Loucy (cell line): Measurements from ENCODE around the gene XRCC4.

Experiments
- H2AFZ ChIP-seq: fragments of 200-600 bp; sonication (generic); 2 replicates; pipeline ENCODE4 v1.6.0; 2016; ENCODE audit warnings: antibody characterized with exemption, mild to moderate bottlenecking, low read length, moderate library complexity
- H3F3A ChIP-seq: fragments of 200-600 bp; 2 replicates; pipeline ENCODE4 v1.6.0; 2016; ENCODE audit warnings: antibody characterized with exemption, low read depth, mild to moderate bottlenecking
- H3K27me3 ChIP-seq: fragments of 200-600 bp; sonication (generic); 2 replicates; pipeline ENCODE4 v1.6.1; 2014; ENCODE audit warnings: low read length, mild to moderate bottlenecking; ENCODE audit not compliant: insufficient read depth, poor library complexity, severe bottlenecking
- H3K36me3 ChIP-seq: fragments of 200-600 bp; sonication (generic); 2 replicates; pipeline ENCODE4 v1.6.1; 2016; ENCODE audit warnings: low read length; ENCODE audit not compliant: insufficient read depth
- H3K4me1 ChIP-seq: fragments of 200-600 bp; sonication (generic); 2 replicates; pipeline ENCODE4 v1.5.1; 2014; ENCODE audit warnings: low read length, mild to moderate bottlenecking; ENCODE audit not compliant: insufficient read depth, poor library complexity, severe bottlenecking
- H3K4me2 ChIP-seq: fragments of 200-600 bp; sonication (generic); 2 replicates; pipeline ENCODE4 v1.6.0; 2014; ENCODE audit warnings: antibody characterized with exemption, low read length, low read depth, mild to moderate bottlenecking; ENCODE audit not compliant: poor library complexity, severe bottlenecking
- H3K4me3 ChIP-seq: fragments of 200-600 bp; sonication (generic); 2 replicates; pipeline ENCODE4 v1.5.1; 2014; ENCODE audit warnings: low read length, mild to moderate bottlenecking, mixed read lengths; ENCODE audit not compliant: poor library complexity, severe bottlenecking
- H3K79me2 ChIP-seq: fragments of 200-600 bp; sonication (generic); 2 replicates; pipeline ENCODE4 v1.6.1; 2014; ENCODE audit warnings: low read length; ENCODE audit not compliant: insufficient read depth
- H3K9ac ChIP-seq: fragments of 200-600 bp; sonication (generic); 2 replicates; pipeline ENCODE4 v1.6.0; 2014; ENCODE audit warnings: mild to moderate bottlenecking, low read depth, low read length, moderate library complexity; ENCODE audit not compliant: poor library complexity, severe bottlenecking
- H3K9me2 ChIP-seq: fragments of 200-600 bp; sonication (generic); replicated peaks from 2 replicates; pipeline ENCODE4 v1.6.1; 2016; ENCODE audit warnings: low read depth, low read length, mixed read lengths
- H3K9me3 ChIP-seq: fragments of 200-600 bp; sonication (generic); 2 replicates; pipeline ENCODE4 v1.6.1; 2014; ENCODE audit warnings: mild to moderate bottlenecking, antibody characterized with exemption, low read length, low read depth; ENCODE audit not compliant: insufficient read depth
- H4K20me1 ChIP-seq: fragments of 200-600 bp; sonication (generic); 2 replicates; pipeline ENCODE4 v1.6.0; 2014; ENCODE audit warnings: antibody characterized with exemption, low read length, mild to moderate bottlenecking; ENCODE audit not compliant: insufficient read depth, poor library complexity, severe bottlenecking
- EZH2phosphoT487 ChIP-seq: fragments of 200-600 bp; IDR thresholded peaks from 2 replicates; pipeline ENCODE4 v1.6.1; 2018; ENCODE audit warnings: antibody characterized with exemption, mild to moderate bottlenecking, moderate library complexity, borderline replicate concordance
- TF ChIP-seq, protein P1 (sequence below): fragments of 200-600 bp; sonication (generic); conservative IDR thresholded peaks from 2 replicates; pipeline ENCODE4 v1.5.1; 2014; ENCODE audit warnings: mild to moderate bottlenecking, antibody characterized with exemption, low read length

XRCC4 gene

DNA sequence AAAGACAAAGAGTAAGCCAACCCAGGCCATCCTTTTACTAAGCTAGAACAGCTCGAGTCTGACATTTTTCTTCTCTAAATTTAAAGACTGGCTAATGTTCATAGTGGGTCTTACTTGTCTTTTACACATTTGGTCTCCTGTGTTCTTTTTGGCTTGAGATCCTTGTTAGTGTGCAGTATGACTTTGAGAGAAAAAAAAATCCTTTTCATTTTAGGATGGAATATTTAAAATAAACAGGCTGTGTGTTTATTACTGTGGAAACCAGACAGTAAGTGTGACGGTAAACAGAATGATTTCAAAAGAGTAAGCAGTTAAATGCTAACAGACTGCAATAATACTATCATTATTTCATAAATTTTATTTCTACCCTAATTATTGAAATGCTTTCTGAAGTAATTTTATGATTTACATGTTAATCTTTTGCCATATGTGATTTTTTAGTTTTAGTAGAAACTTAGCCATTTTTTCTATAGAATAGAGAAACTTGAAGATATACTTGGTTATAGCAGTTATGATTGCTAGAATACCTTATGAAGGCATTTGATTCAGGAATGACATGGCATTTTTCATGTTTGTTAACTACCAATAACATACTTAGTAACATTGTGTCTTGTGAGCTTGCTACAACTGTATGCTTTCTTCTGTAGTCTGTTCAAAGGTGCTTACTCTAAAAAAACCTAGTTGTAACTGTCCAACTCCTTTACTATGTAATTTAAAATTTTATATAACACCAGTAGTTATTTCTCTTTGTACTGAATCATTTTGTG, 92.4 kb downstream of the XRCC4 start:
- H3F3A ChIP-seq = no peaks in the 10 kb centered on the region
- H3K9ac ChIP-seq = no peak overlapping the region
- no peaks in the 10 kb centered on the region for H3K27me3 ChIP-seq
- H4K20me1 ChIP-seq = no peaks in the 10 kb centered on the region
- H3K9me3 ChIP-seq = no peaks in the 10 kb centered on the region
- no peaks in the 10 kb centered on the region for H3K9me2 ChIP-seq
- no peak overlapping the region for H2AFZ ChIP-seq
- H3K4me3 ChIP-seq = no peak overlapping the region
- H3K4me2 ChIP-seq = no peak overlapping the region
- no peak for TF ChIP-seq EZH2phosphoT487
- TF ChIP-seq, protein P1, sequence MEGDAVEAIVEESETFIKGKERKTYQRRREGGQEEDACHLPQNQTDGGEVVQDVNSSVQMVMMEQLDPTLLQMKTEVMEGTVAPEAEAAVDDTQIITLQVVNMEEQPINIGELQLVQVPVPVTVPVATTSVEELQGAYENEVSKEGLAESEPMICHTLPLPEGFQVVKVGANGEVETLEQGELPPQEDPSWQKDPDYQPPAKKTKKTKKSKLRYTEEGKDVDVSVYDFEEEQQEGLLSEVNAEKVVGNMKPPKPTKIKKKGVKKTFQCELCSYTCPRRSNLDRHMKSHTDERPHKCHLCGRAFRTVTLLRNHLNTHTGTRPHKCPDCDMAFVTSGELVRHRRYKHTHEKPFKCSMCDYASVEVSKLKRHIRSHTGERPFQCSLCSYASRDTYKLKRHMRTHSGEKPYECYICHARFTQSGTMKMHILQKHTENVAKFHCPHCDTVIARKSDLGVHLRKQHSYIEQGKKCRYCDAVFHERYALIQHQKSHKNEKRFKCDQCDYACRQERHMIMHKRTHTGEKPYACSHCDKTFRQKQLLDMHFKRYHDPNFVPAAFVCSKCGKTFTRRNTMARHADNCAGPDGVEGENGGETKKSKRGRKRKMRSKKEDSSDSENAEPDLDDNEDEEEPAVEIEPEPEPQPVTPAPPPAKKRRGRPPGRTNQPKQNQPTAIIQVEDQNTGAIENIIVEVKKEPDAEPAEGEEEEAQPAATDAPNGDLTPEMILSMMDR = no peak
- no peaks in the 10 kb centered on the region for H3K79me2 ChIP-seq
- H3K4me1 ChIP-seq = no peaks in the 10 kb centered on the region
- no peaks in the 10 kb centered on the region for H3K36me3 ChIP-seq

DNA sequence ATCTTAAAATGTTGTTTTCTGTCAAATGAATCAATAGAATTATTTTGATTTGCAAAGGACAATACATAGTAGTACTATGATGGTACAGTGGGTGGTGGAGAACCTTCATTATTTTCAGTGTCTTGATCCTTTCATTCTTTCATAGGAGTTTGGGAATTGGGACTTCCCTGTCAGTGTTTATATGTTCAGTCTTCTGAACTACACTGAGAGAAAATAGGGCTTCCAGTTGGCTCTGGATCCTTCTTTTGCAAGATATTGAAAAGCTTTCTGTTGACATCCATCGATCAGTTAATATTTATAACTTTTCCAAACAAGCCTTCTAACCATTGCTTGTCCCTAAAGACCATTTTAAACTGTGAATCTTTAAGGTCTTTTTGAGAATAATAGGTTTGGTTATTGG, 94.7 kb downstream of the XRCC4 start:
- no peaks in the 10 kb centered on the region for H3K4me1 ChIP-seq
- H3K9ac ChIP-seq = no peak overlapping the region
- H3K4me2 ChIP-seq = no peak overlapping the region
- no peaks in the 10 kb centered on the region for H3K9me2 ChIP-seq
- H2AFZ ChIP-seq = no peak overlapping the region
- H3K27me3 ChIP-seq = no peaks in the 10 kb centered on the region
- no peaks in the 10 kb centered on the region for H3K79me2 ChIP-seq
- no peaks in the 10 kb centered on the region for H3K9me3 ChIP-seq
- no peak for TF ChIP-seq EZH2phosphoT487
- TF ChIP-seq, protein P1 = no peak
- no peaks in the 10 kb centered on the region for H3F3A ChIP-seq
- no peaks in the 10 kb centered on the region for H3K36me3 ChIP-seq
- no peak overlapping the region for H3K4me3 ChIP-seq
- H4K20me1 ChIP-seq = no peaks in the 10 kb centered on the region

DNA sequence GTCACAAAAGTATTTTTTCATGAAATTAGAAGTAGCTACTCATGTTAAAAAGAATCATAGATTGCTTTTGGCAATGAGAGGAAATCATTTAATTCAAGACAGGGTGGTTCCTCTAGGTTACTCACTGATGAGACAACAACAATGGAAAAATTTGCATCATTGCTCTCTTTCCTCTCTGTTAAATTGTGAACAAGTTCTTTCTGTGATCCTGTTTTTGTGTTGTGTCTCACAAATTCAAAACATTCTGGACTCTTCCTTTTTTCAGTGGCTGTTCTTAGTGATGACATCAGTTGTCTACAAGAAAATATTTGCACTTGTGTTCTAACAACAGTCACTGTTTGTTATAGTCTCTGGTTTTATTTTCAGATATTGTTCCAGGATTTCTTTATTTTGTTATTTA, 95.3 kb downstream of the XRCC4 start:
- H4K20me1 ChIP-seq = no peaks in the 10 kb centered on the region
- H3K27me3 ChIP-seq = no peaks in the 10 kb centered on the region
- no peaks in the 10 kb centered on the region for H3K79me2 ChIP-seq
- TF ChIP-seq EZH2phosphoT487 = no peak
- TF ChIP-seq, protein P1 = no peak
- no peaks in the 10 kb centered on the region for H3K4me1 ChIP-seq
- no peak overlapping the region for H3K4me3 ChIP-seq
- H3F3A ChIP-seq = no peaks in the 10 kb centered on the region
- H2AFZ ChIP-seq = no peak overlapping the region
- no peaks in the 10 kb centered on the region for H3K36me3 ChIP-seq
- no peaks in the 10 kb centered on the region for H3K9me2 ChIP-seq
- H3K4me2 ChIP-seq = no peak overlapping the region
- no peak overlapping the region for H3K9ac ChIP-seq
- H3K9me3 ChIP-seq = no peaks in the 10 kb centered on the region
